Heart left ventricle (tissue), 13 donors: Measurements from ENCODE around the gene DNAH5.

Experiments
- POLR2A ChIP-seq, 2 donors: fragments of 450-650 bp; IDR thresholded peaks; one replicate each; pipeline ENCODE4 v1.6.1; 2017; ENCODE audit warnings: antibody characterized with exemption in 2 of 2, mild to moderate bottlenecking in 2 of 2, moderate library complexity in 2 of 2
- TF ChIP-seq, protein P1 (sequence below), 12 donors: fragments of 200-600 bp; sonication (generic) in 4 of 12; IDR thresholded peaks; one replicate each; pipeline versions ENCODE4 v1.5.0 to v1.8.0; 2018 to 2022; ENCODE audit warnings: antibody characterized with exemption in 12 of 12, mild to moderate bottlenecking in 5 of 12
- donor health status: ischemic (EF 13 %, LVEDD 7.1; RV severe dilation, severe dysfunction).
- donor health status: DM: no; HTN: yes; CAD: no.
- donor health status: DM: no; HTN: no; CAD: no.
- donor health status: ischemic (EF 25% LVEDD 6.9; RV normal size, moderate dysfunction).
- donor health status: ischemic (EF 25% LVEDD 5.7; RV mildly dilated, moderate dysfunction).
- donor health status: ischemic (EF 35%, LVEDD 5.7; RV mildly dilated, moderate dysfunction).
- donor health status: nonischemic (EF 11% LVEDD 7.7; RV severe dilation, severe dysfunction).
- donor health status: DM: yes; HTN: yes; CAD: no.
- donor health status: PGD.
- donor health status: ischemic (EF 29% LVEDD 5.4; RV normal size, mild dysfunction).
- donor health status: nonischemic (EF 23%, LVEDD 6.1; RV moderate dilation, normal function).

DNA sequence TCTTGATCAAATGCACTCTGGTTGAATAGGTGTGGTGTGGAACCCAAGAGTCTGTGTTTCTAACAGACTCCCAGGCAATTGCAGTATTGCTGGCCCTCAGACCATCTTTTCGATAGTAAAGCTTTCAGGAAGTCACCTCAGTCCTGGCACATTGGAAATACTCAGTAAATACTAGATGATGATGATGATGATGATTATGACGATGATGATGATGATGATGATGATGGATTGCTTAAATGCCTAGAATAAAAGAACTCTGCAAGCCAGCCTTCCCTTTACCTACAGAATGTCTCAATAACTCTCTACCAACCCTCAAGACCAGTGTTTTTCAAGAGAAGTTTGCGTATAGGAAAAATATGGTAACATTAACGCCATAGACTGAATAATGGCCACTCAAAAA is 268.0 kb downstream of the DNAH5 start:
- TF ChIP-seq POLR2A (IDR thresholded peaks at IDR 0.05), result no peak
- TF ChIP-seq, protein P1, sequence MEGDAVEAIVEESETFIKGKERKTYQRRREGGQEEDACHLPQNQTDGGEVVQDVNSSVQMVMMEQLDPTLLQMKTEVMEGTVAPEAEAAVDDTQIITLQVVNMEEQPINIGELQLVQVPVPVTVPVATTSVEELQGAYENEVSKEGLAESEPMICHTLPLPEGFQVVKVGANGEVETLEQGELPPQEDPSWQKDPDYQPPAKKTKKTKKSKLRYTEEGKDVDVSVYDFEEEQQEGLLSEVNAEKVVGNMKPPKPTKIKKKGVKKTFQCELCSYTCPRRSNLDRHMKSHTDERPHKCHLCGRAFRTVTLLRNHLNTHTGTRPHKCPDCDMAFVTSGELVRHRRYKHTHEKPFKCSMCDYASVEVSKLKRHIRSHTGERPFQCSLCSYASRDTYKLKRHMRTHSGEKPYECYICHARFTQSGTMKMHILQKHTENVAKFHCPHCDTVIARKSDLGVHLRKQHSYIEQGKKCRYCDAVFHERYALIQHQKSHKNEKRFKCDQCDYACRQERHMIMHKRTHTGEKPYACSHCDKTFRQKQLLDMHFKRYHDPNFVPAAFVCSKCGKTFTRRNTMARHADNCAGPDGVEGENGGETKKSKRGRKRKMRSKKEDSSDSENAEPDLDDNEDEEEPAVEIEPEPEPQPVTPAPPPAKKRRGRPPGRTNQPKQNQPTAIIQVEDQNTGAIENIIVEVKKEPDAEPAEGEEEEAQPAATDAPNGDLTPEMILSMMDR (IDR thresholded peaks at IDR 0.05), result no peak
